Spleen (tissue), 7 donors: ENCODE measurements around the gene REXO1.

Source experiments
- POLR2A ChIP-seq, 3 donors: fragments of 450-650 bp; IDR thresholded peaks; one replicate each; pipeline ENCODE4 v1.5.1; 2017; ENCODE audit warnings: antibody characterized with exemption in 3 of 3, mild to moderate bottlenecking in 1 of 3
- POLR2AphosphoS5 ChIP-seq, 3 donors: sonication (generic); formaldehyde crosslinking; IDR thresholded peaks; one replicate each; pipeline ENCODE4 v1.5.1; 2017; ENCODE audit warnings: antibody characterized with exemption in 3 of 3
- TF ChIP-seq, protein P1 (sequence below), 11 experiments: fragments of 200-600 bp in 7 of 11; fragments of 450-650 bp in 4 of 11; sonication (generic) in 4 of 11; IDR thresholded peaks in 8 of 11; conservative IDR thresholded peaks in 3 of 11; 1 replicate in 7 of 11; 2 replicates in 4 of 11; pipeline versions ENCODE4 v1.4.0 to v1.8.0; 2016 to 2021; ENCODE audit warnings: antibody characterized with exemption in 11 of 11, inconsistent platforms in 4 of 11, mild to moderate bottlenecking in 1 of 11
- donor health status: DM: no; HTN: no; CAD: no; lungs with moderate emphysema.
- donor health status: DM: no; HTN: no; CAD: no.
- donor health status: DM: no; HTN: no; CAD: no.

DNA sequence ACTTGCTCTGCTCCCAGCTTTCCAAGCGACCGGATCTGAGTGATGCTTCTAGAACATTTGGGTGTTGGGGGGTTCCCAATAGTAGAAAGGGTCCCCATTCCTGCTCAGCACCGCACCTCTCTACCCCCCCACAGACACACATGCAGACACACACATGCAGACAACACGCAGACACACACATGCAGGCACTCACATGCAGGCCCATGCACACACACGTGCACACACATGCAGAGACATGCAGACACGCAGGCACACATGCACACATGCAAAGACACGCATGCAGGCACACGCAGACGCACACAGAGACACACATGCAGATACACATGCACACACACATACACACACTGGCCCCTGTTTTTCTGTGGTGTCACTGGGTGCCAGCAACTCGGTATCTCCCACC is 71.1 kb downstream of the REXO1 start:
- TF ChIP-seq, protein P1, sequence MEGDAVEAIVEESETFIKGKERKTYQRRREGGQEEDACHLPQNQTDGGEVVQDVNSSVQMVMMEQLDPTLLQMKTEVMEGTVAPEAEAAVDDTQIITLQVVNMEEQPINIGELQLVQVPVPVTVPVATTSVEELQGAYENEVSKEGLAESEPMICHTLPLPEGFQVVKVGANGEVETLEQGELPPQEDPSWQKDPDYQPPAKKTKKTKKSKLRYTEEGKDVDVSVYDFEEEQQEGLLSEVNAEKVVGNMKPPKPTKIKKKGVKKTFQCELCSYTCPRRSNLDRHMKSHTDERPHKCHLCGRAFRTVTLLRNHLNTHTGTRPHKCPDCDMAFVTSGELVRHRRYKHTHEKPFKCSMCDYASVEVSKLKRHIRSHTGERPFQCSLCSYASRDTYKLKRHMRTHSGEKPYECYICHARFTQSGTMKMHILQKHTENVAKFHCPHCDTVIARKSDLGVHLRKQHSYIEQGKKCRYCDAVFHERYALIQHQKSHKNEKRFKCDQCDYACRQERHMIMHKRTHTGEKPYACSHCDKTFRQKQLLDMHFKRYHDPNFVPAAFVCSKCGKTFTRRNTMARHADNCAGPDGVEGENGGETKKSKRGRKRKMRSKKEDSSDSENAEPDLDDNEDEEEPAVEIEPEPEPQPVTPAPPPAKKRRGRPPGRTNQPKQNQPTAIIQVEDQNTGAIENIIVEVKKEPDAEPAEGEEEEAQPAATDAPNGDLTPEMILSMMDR (IDR thresholded peaks at IDR 0.05 in 8 of 11, conservative IDR thresholded peaks at IDR 0.05 in 3 of 11), result no peak
- TF ChIP-seq POLR2A (IDR thresholded peaks at IDR 0.05) (no peak), POLR2AphosphoS5 (IDR thresholded peaks at IDR 0.05) (no peak)
